ENCODE data around the gene BACE1-AS.
"Not testable (repeated sequence)": the region's sequence is repeated elsewhere in the genome, so short reads cannot be mapped to it uniquely, and the experiment has no call there.

Gene BACE1-AS

GRCh38 chr11:117290809-117291396 lies at the start of gene BACE1-AS:
Gene BACE1-AS (plus strand): TSS chr11:117291346.
- DNase-seq (ENCODE audit: extremely low read depth in 1 of 2, low read depth in 1 of 2), result no peak

GRCh38 chr11:117248341-117248740 lies 42.8 kb upstream of the BACE1-AS start:
- DNase-seq (ENCODE audit: extremely low read depth in 1 of 2, low read depth in 1 of 2), result no peak

GRCh38 chr11:117249571-117249970 lies 41.6 kb upstream of the BACE1-AS start:
- DNase-seq (ENCODE audit: extremely low read depth in 1 of 2, low read depth in 1 of 2), result no peak

- no peak for DNase-seq (ENCODE audit: extremely low read depth in 1 of 2, low read depth in 1 of 2)
Measured at GRCh38 chr11:117251506-117251905, 39.6 kb upstream of the BACE1-AS start.

- no peak for DNase-seq (ENCODE audit: extremely low read depth in 1 of 2, low read depth in 1 of 2)
Measured at GRCh38 chr11:117255966-117256365, 35.2 kb upstream of the BACE1-AS start.

- no peak for DNase-seq (ENCODE audit: extremely low read depth in 1 of 2, low read depth in 1 of 2)
Measured at GRCh38 chr11:117256573-117256972, 34.6 kb upstream of the BACE1-AS start.

- DNase-seq (ENCODE audit: extremely low read depth in 1 of 2, low read depth in 1 of 2), result no peak
Measured at GRCh38 chr11:117258576-117258975, 32.6 kb upstream of the BACE1-AS start.

- DNase-seq (ENCODE audit: extremely low read depth in 1 of 2, low read depth in 1 of 2), result no peak
Measured at GRCh38 chr11:117259417-117259816, 31.7 kb upstream of the BACE1-AS start.

GRCh38 chr11:117264624-117265323 lies 26.4 kb upstream of the BACE1-AS start:
- DNase-seq (ENCODE audit: extremely low read depth in 1 of 2, low read depth in 1 of 2), result not testable (repeated sequence)

GRCh38 chr11:117265745-117266144 lies 25.4 kb upstream of the BACE1-AS start:
- DNase-seq (ENCODE audit: extremely low read depth in 1 of 2, low read depth in 1 of 2), result no peak

GRCh38 chr11:117269856-117270255 lies 21.3 kb upstream of the BACE1-AS start:
- DNase-seq (ENCODE audit: extremely low read depth in 1 of 2, low read depth in 1 of 2), result no peak

GRCh38 chr11:117271208-117271607 lies 19.9 kb upstream of the BACE1-AS start:
- no peak for DNase-seq (ENCODE audit: extremely low read depth in 1 of 2, low read depth in 1 of 2)

GRCh38 chr11:117272175-117272574 lies 19.0 kb upstream of the BACE1-AS start:
- DNase-seq (ENCODE audit: extremely low read depth in 1 of 2, low read depth in 1 of 2), result not testable (repeated sequence)

GRCh38 chr11:117273550-117274289 lies 17.4 kb upstream of the BACE1-AS start:
- no peak for DNase-seq (ENCODE audit: extremely low read depth in 1 of 2, low read depth in 1 of 2)

- no peak for DNase-seq (ENCODE audit: extremely low read depth in 1 of 2, low read depth in 1 of 2)
Measured at GRCh38 chr11:117278347-117278746, 12.8 kb upstream of the BACE1-AS start.

GRCh38 chr11:117279711-117280376 lies 11.3 kb upstream of the BACE1-AS start:
- DNase-seq (ENCODE audit: extremely low read depth in 1 of 2, low read depth in 1 of 2), result no peak

GRCh38 chr11:117281159-117281558 lies 10.0 kb upstream of the BACE1-AS start:
- no peak for DNase-seq (ENCODE audit: extremely low read depth in 1 of 2, low read depth in 1 of 2)

- DNase-seq (ENCODE audit: extremely low read depth in 1 of 2, low read depth in 1 of 2), result no peak
Measured at GRCh38 chr11:117281869-117282268, 9.3 kb upstream of the BACE1-AS start.

GRCh38 chr11:117282956-117283355 lies 8.2 kb upstream of the BACE1-AS start:
- DNase-seq (ENCODE audit: extremely low read depth in 1 of 2, low read depth in 1 of 2), result no peak

- DNase-seq (ENCODE audit: extremely low read depth in 1 of 2, low read depth in 1 of 2), result no peak
Measured at GRCh38 chr11:117284053-117284452, 7.1 kb upstream of the BACE1-AS start.

- no peak for DNase-seq (ENCODE audit: extremely low read depth in 1 of 2, low read depth in 1 of 2)
Measured at GRCh38 chr11:117286588-117286987, 4.6 kb upstream of the BACE1-AS start.

Measured in activated CD8-positive, alpha-beta memory T cell treated with anti-CD3 and anti-CD28 coated beads for 1 hour (primary cell).